ENCODE results near the gene MFSD8.
A peak's percentile ranks its signal among the peaks of the same experiment; 100 is the strongest.

Gene MFSD8

DNA sequence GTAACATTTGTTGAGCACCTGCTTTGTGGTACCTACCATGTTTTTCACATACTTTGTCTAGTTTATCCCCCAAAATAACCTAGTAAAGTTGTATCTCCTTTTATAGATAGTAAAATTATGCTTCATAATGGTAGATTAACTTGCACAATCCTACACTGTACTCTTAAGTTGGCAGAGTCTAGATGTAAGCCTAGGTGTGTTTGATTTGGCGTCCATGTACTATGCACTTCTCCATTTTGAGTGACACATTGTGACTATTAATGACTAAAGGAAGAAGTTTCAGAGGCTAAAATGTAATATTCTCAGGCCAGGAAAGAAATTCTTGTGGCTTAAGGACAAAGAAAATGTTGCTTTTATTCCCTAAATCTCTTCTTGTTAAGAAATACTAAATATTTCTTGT lies 68.9 kb downstream of the MFSD8 start:
- H3K27me3 ChIP-seq (ENCODE audit: control insufficient read depth, insufficient read depth, low read length): no peaks in the 10 kb centered on the region

DNA sequence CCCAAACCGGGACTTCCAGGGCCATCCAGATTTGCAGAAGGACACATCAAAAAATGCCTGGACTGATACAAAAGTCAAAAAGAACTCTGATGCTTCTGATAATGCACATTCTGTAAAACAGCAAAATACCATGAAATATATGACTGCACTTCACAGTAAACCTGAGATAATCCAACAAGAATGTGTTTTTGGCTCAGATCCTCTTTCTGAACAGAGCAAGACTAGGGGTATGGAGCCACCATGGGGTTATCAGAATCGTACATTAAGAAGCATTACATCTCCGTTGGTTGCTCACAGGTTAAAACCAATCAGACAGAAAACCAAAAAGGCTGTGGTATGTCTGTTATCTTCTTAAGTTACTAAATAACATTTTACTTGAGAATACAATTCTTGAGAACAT lies 75.1 kb downstream of the MFSD8 start:
- Histone ChIP-seq H3K79me2 (no peaks in the 10 kb centered on the region), H3K36me3 (ENCODE audit: control insufficient read depth, insufficient read depth, low read length) (no peaks in the 10 kb centered on the region), H3K4me3 (ENCODE audit: low read depth, low read length) (no peak overlapping the region), H2AFZ (no peak overlapping the region), H3K4me1 (no peaks in the 10 kb centered on the region), H3K9me3 (ENCODE audit: control insufficient read depth, low read length) (no peaks in the 10 kb centered on the region), H3K27ac (no peak overlapping the region), H3K4me2 (ENCODE audit: low read length) (no peak overlapping the region), H3K9ac (no peak overlapping the region), H3K27me3 (ENCODE audit: control insufficient read depth, insufficient read depth, low read length) (no peaks in the 10 kb centered on the region)
- TF ChIP-seq, protein P1, sequence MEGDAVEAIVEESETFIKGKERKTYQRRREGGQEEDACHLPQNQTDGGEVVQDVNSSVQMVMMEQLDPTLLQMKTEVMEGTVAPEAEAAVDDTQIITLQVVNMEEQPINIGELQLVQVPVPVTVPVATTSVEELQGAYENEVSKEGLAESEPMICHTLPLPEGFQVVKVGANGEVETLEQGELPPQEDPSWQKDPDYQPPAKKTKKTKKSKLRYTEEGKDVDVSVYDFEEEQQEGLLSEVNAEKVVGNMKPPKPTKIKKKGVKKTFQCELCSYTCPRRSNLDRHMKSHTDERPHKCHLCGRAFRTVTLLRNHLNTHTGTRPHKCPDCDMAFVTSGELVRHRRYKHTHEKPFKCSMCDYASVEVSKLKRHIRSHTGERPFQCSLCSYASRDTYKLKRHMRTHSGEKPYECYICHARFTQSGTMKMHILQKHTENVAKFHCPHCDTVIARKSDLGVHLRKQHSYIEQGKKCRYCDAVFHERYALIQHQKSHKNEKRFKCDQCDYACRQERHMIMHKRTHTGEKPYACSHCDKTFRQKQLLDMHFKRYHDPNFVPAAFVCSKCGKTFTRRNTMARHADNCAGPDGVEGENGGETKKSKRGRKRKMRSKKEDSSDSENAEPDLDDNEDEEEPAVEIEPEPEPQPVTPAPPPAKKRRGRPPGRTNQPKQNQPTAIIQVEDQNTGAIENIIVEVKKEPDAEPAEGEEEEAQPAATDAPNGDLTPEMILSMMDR (IDR thresholded peaks at IDR 0.05): no peak

More for the DNA sequence above, 68.9 kb downstream of the MFSD8 start:
- no peak overlapping the region for H3K9ac ChIP-seq
- H3K36me3 ChIP-seq (ENCODE audit: control insufficient read depth, insufficient read depth, low read length): no peaks in the 10 kb centered on the region
- H3K27ac ChIP-seq: no peak overlapping the region
- H2AFZ ChIP-seq: no peak overlapping the region
- H3K9me3 ChIP-seq (ENCODE audit: control insufficient read depth, low read length): no peaks in the 10 kb centered on the region
- TF ChIP-seq, protein P1 (IDR thresholded peaks at IDR 0.05): no peak
- H3K4me2 ChIP-seq (ENCODE audit: low read length): no peak overlapping the region
- no peaks in the 10 kb centered on the region for H3K4me1 ChIP-seq
- H3K79me2 ChIP-seq: no peaks in the 10 kb centered on the region
- H3K4me3 ChIP-seq (ENCODE audit: low read depth, low read length): no peak overlapping the region

DNA sequence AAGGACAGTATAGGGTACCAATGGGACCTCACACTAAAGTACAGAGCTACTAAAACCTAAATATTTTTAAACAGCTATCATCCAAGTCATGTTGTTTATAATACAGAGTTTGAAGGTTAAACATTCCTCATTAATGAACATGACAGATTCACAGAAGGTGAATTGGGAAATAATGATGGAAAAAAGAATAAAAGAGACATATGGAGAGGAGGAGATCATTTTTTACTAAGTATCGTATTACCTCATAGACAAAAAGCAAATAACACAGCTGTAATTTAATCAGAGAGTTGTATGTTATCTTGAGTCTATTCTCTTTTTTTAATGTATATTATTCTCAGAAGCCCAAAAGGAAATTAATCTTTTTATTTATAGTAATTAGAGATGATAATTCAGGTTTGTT lies 76.4 kb downstream of the MFSD8 start:
- Histone ChIP-seq H3K4me1 (no peaks in the 10 kb centered on the region), H3K27ac (no peak overlapping the region), H3K4me2 (ENCODE audit: low read length) (no peak overlapping the region), H2AFZ (no peak overlapping the region), H3K9ac (no peak overlapping the region), H3K9me3 (ENCODE audit: control insufficient read depth, low read length) (no peaks in the 10 kb centered on the region), H3K79me2 (no peaks in the 10 kb centered on the region), H3K36me3 (ENCODE audit: control insufficient read depth, insufficient read depth, low read length) (no peaks in the 10 kb centered on the region), H3K27me3 (ENCODE audit: control insufficient read depth, insufficient read depth, low read length) (no peaks in the 10 kb centered on the region), H3K4me3 (ENCODE audit: low read depth, low read length) (no peak overlapping the region)
- TF ChIP-seq, protein P1 (IDR thresholded peaks at IDR 0.05): no peak

DNA sequence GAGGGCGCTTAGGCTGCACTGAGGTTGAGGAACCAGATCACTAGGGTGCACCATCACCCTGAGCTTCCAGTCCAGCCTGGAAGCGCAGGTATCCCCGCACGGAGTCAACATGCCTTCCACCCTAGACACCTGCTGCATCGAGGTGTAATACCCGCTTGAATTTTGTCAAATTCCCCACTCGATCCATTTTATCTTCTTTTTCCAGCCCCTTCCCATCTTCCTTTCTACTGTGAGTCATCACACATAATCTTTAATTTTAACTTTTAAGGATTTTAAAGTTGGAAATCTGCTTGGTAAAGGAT lies 83.5 kb downstream of the MFSD8 start:
- Histone ChIP-seq H3K36me3 (ENCODE audit: control insufficient read depth, insufficient read depth, low read length) (no peaks in the 10 kb centered on the region), H3K79me2 (no peaks in the 10 kb centered on the region), H3K27me3 (ENCODE audit: control insufficient read depth, insufficient read depth, low read length) (no peaks in the 10 kb centered on the region), H2AFZ (peak overlapping the region; percentile 93), H3K4me3 (ENCODE audit: low read depth, low read length) (peak overlapping the region; percentile 83), H3K4me2 (ENCODE audit: low read length) (peak overlapping the region; percentile 82), H3K27ac (no peak overlapping the region), H3K4me1 (no peaks in the 10 kb centered on the region), H3K9ac (no peak overlapping the region), H3K9me3 (ENCODE audit: control insufficient read depth, low read length) (no peaks in the 10 kb centered on the region)
- TF ChIP-seq, protein P1 (IDR thresholded peaks at IDR 0.05): no peak

DNA sequence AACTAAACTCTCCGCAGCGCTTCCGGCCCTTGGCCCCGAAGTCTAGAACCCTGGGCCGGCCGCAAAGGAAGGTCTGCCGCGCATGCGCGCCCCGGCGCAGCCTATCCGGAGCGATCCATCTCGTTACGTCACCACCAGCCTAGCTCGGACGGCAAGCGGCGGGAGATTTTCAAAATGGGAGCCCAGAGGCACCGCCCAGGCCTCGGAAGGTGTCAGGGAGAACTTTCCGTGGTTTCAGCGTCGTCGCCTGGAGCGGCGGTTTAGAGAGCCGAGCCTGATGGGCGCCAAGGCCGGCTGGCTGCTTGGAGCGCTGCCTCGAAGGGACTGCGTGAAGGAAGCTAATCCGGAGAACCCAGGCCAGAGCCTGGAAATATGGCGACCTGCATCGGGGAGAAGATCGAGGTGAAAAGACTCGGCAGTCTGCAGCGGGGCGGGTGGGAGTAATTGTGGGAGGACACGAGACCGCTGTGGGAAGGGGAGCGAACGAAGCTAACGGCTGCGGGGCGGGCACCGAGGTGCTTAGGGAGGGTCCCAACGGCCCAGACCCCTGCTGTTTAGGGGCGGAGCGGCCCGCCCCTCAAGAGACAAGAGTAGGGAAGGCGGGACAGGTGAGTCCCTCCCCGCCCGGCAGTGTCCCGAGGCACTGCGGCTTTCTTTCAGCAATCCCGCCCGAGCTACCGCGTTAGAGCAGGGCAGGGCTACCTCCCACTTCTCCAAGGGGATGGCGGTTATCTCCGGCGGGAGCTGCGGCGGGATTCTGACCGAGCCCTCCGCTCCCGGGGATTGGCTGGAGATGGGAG lies 84.0 kb downstream of the MFSD8 start, which contains the start of gene PLK4:
Gene PLK4 (plus strand): TSS at position 131 of the 800 bp plus-strand sequence. CDS start 242 bp downstream, at position 373.
- Histone ChIP-seq H3K36me3 (ENCODE audit: control insufficient read depth, insufficient read depth, low read length) (no peaks in the 10 kb centered on the region), H3K4me3 (ENCODE audit: low read depth, low read length) (peak within 1 kb of the TSS; percentile 83), H3K9me3 (ENCODE audit: control insufficient read depth, low read length) (no peaks in the 10 kb centered on the region), H2AFZ (peak within 1 kb of the TSS; percentile 93), H3K9ac (peak within 1 kb of the TSS; percentile 29), H3K4me2 (ENCODE audit: low read length) (peak within 1 kb of the TSS; percentile 82), H3K79me2 (no peaks in the 10 kb centered on the region), H3K27me3 (ENCODE audit: control insufficient read depth, insufficient read depth, low read length) (no peaks in the 10 kb centered on the region), H3K27ac (peak within 1 kb of the TSS; percentile 58), H3K4me1 (no peaks in the 10 kb centered on the region)
- TF ChIP-seq, protein P1 (IDR thresholded peaks at IDR 0.05): no peak
